NCI-H2081 treated with DMSO at 0.1 percent for 48 hours (cell line): Measurements from ENCODE around the gene SAPCD1.
"Not testable (repeated sequence)": the region's sequence is repeated elsewhere in the genome, so short reads cannot be mapped to it uniquely, and the experiment has no call there.

Experiments used
- DNase-seq: peaks from one replicate; lab custom pipeline; 2025; lab: John Stamatoyannopoulos, UW

Gene SAPCD1

GRCh38 chr6:31801031-31801927 lies 38.8 kb downstream of the SAPCD1 start:
- DNase-seq, result not testable (repeated sequence)

DNA sequence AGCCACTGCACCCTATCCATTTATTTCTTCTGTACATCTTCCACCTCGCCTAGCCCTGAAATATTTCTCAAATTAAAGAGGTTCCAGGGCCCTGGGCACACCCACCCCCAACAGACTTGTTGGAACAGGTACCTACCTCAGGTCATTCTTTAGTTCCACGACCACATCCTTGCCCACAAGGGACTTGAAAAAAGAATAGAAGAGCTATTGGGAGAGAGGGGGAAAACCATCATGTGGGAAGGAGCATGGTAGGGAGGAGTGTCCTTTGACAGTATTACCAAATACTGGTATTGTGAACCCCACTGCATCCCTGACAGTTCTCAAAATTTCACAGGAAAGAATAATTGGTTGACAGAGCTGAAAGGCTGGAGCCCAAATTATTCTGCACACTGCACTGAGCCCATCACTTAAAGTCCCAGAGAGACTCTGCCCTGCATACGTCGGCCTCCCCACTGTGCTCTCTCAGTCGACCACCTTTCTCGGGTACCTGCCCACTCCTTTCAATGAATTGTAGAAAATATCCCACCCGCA lies 43.5 kb downstream of the SAPCD1 start:
- DNase-seq, result no peak

DNA sequence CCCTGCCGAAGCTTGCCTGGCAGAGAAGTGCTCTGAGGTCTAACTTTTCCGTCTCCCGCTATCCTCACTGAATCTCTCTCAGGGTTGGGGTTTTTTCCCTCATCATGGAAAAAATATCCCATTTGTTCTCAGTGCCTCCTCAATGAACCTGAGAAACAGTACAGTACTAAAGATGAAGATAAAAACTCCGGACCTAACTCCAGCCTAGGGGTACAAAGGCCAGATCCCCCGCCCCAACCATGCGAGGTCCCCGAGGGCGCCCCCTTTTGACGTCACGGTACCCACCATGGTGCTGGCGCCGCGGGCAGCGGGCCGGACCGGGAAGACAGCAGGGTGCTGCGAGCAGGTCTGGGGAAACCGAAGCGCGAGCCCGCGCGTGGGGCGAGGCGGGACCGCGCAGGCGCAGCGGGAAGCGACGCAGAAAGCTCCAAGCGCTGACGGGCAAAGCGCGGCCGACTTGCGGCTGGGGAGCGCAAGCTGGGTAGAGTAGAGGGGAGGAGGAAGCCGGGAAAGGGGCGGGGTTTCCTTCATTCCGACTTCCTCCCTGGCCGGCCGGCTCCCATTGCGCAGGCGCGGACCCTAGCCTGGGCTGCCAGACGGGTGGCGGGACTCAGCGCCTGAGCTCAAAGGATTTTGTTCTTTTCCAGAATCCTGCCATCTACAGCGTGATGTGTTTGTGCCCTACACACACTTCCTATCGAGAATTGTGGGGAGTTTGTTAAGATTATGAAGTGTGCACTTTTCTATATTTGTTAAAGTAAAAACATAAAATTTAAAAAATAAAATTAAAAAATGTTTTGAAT lies 44.2 kb downstream of the SAPCD1 start, which contains the start of gene LSM2:
LSM2 (minus strand) TSS at position 497 of the 803 bp plus-strand sequence; CDS start at position 288, 209 bp downstream.
- DNase-seq, result peak; percentile 85

DNA sequence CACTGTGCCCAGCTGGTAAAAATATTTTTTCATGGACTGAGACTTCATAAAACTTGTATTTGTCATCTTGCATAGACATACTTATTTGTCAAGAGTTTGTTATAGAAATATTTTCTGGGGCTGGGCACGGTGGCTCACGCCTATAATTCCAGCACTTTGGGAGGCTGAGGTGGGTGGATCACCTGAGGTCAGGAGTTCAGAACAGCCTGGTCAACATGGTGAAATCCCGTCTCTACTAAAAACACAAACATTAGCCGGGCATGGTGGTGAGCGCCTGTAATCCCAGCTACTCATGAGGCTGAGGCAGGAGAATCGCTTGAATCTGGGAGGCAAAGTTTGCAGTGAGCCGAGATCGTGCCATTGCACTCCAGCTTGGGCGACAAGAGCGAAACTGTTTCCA lies 46.1 kb downstream of the SAPCD1 start:
- DNase-seq, result not testable (repeated sequence)

GRCh38 chr6:31811645-31812044 lies 49.2 kb downstream of the SAPCD1 start:
- no peak for DNase-seq

- DNase-seq, result no peak
Measured at GRCh38 chr6:31813465-31813849, 51.0 kb downstream of the SAPCD1 start.
